ENCODE data around the gene NOD1. TPM values are rescaled to one million over a fixed set of nuclear protein-coding genes. Genes with fewer than 3 reads are reported as not detected.

NOD1 gene
- total RNA-seq, 1 donor from 2014 or later: 7.8 TPM

GRCh38 chr7:30465046-30465810 is 13.4 kb downstream of the NOD1 start:
- no peaks in the 10 kb centered on the region for H3K36me3 ChIP-seq (ENCODE audit: control insufficient read depth, insufficient read depth, low read length)
- TF ChIP-seq CTCF (IDR thresholded peaks at IDR 0.05; ENCODE audit: insufficient read depth, low read length, poor library complexity, severe bottlenecking): no peak
- no peak for DNase-seq (ENCODE audit: low read depth)
- H3K4me3 ChIP-seq (ENCODE audit: low read depth, low read length): no peak overlapping the region
- no peaks in the 10 kb centered on the region for H3K27me3 ChIP-seq (ENCODE audit: control insufficient read depth, insufficient read depth, low read length)

- TF ChIP-seq CTCF (IDR thresholded peaks at IDR 0.05; ENCODE audit: insufficient read depth, low read length, poor library complexity, severe bottlenecking): no peak
- DNase-seq (ENCODE audit: low read depth): no peak
- no peak overlapping the region for H3K4me3 ChIP-seq (ENCODE audit: low read depth, low read length)
- H3K36me3 ChIP-seq (ENCODE audit: control insufficient read depth, insufficient read depth, low read length): no peaks in the 10 kb centered on the region
- H3K27me3 ChIP-seq (ENCODE audit: control insufficient read depth, insufficient read depth, low read length): no peaks in the 10 kb centered on the region
These were observed 14.3 kb downstream of the NOD1 start for GRCh38 chr7:30464231-30464671.

- Histone ChIP-seq H3K4me3 (ENCODE audit: low read depth, low read length) (no peak overlapping the region), H3K36me3 (ENCODE audit: control insufficient read depth, insufficient read depth, low read length) (no peaks in the 10 kb centered on the region), H3K27me3 (ENCODE audit: control insufficient read depth, insufficient read depth, low read length) (no peaks in the 10 kb centered on the region)
- DNase-seq (ENCODE audit: low read depth): no peak
- no peak for TF ChIP-seq CTCF (IDR thresholded peaks at IDR 0.05; ENCODE audit: insufficient read depth, low read length, poor library complexity, severe bottlenecking)
These were observed 15.0 kb downstream of the NOD1 start for GRCh38 chr7:30463405-30464145.

GRCh38 chr7:30462179-30462578 is 16.4 kb downstream of the NOD1 start:
- no peak for DNase-seq (ENCODE audit: low read depth)

GRCh38 chr7:30460246-30460633 is 18.3 kb downstream of the NOD1 start:
- DNase-seq (ENCODE audit: low read depth): no peak
- TF ChIP-seq CTCF (IDR thresholded peaks at IDR 0.05; ENCODE audit: insufficient read depth, low read length, poor library complexity, severe bottlenecking): no peak
- Histone ChIP-seq H3K36me3 (ENCODE audit: control insufficient read depth, insufficient read depth, low read length) (no peaks in the 10 kb centered on the region), H3K27me3 (ENCODE audit: control insufficient read depth, insufficient read depth, low read length) (no peaks in the 10 kb centered on the region), H3K4me3 (ENCODE audit: low read depth, low read length) (no peak overlapping the region)

More at GRCh38 chr7:30462179-30462578, 16.4 kb downstream of the NOD1 start:
- Histone ChIP-seq H3K4me3 (ENCODE audit: low read depth, low read length) (no peak overlapping the region), H3K36me3 (ENCODE audit: control insufficient read depth, insufficient read depth, low read length) (no peaks in the 10 kb centered on the region), H3K27me3 (ENCODE audit: control insufficient read depth, insufficient read depth, low read length) (no peaks in the 10 kb centered on the region)
- no peak for TF ChIP-seq CTCF (IDR thresholded peaks at IDR 0.05; ENCODE audit: insufficient read depth, low read length, poor library complexity, severe bottlenecking)
